GM23338 (cell line): ENCODE measurements around the gene HS1BP3. TPM values are rescaled to one million over a fixed set of nuclear protein-coding genes. Genes with fewer than 3 reads are reported as not detected.

Experiments used
- ATAC-seq: fragments of 200-7000 bp; cut with Tn5 transposase; 3 replicates; pipeline ENCODE4 v1.9.1; 2020
- DNase-seq: peaks from one replicate; pipeline ENCODE4 v3.0.0-alpha.2; 2015; ENCODE audit warnings: low spot score
- H2AFZ ChIP-seq: fragments of 200-600 bp; sonication (generic); 2 replicates; pipeline ENCODE4 v1.8.0; 2016; ENCODE audit warnings: antibody characterized with exemption, mild to moderate bottlenecking, moderate library complexity
- H3F3A ChIP-seq: fragments of 200-600 bp; sonication (generic); replicated peaks from 2 replicates; pipeline ENCODE4 v1.8.0; 2017; ENCODE audit warnings: antibody characterized with exemption, mixed run types, low read depth
- H3K27ac ChIP-seq: fragments of 200-600 bp; sonication (generic); 2 replicates; pipeline ENCODE4 v1.6.1; 2016; ENCODE audit warnings: low read depth
- H3K27me3 ChIP-seq: fragments of 200-600 bp; sonication (generic); 2 replicates; pipeline ENCODE4 v1.8.0; 2016; ENCODE audit warnings: mild to moderate bottlenecking, mixed run types, moderate library complexity; ENCODE audit not compliant: insufficient read depth
- H3K36me3 ChIP-seq: fragments of 200-600 bp; sonication (generic); 2 replicates; pipeline ENCODE4 v1.8.0; 2016; ENCODE audit warnings: mild to moderate bottlenecking; ENCODE audit not compliant: insufficient read depth
- H3K4me1 ChIP-seq: fragments of 200-600 bp; sonication (generic); 2 replicates; pipeline ENCODE4 v1.8.0; 2016; ENCODE audit warnings: mild to moderate bottlenecking, moderate library complexity; ENCODE audit not compliant: insufficient read depth
- H3K4me2 ChIP-seq: fragments of 200-600 bp; sonication (generic); 2 replicates; pipeline ENCODE4 v1.7.1; 2017; ENCODE audit warnings: mixed run types
- H3K4me3 ChIP-seq: fragments of 200-600 bp; sonication (generic); 2 replicates; pipeline ENCODE4 v1.6.1; 2016; ENCODE audit warnings: mixed run types
- H3K79me2 ChIP-seq: fragments of 200-600 bp; sonication (generic); replicated peaks from 2 replicates; pipeline ENCODE4 v1.8.0; 2017; ENCODE audit warnings: mild to moderate bottlenecking; ENCODE audit not compliant: insufficient read depth
- H3K9me2 ChIP-seq: fragments of 200-600 bp; sonication (generic); 2 replicates; pipeline ENCODE4 v1.8.0; 2017; ENCODE audit not compliant: insufficient read depth
- H4K20me1 ChIP-seq: fragments of 200-600 bp; sonication (generic); replicated peaks from 2 replicates; pipeline ENCODE4 v1.8.0; 2017; ENCODE audit warnings: mild to moderate bottlenecking; ENCODE audit not compliant: insufficient read depth
- H3K27ac Mint-ChIP-seq: 2 replicates; pipeline ENCODE4 v1.8.0; 2020; ENCODE audit warnings: inconsistent platforms, mild to moderate bottlenecking, moderate library complexity, mixed read lengths
- H3K27me3 Mint-ChIP-seq: 3 replicates; pipeline ENCODE4 v1.8.0; 2022; ENCODE audit warnings: low read depth, mild to moderate bottlenecking, moderate library complexity, mixed read lengths, inconsistent platforms; ENCODE audit not compliant: insufficient read depth, poor library complexity
- H3K36me3 Mint-ChIP-seq: 3 replicates; pipeline ENCODE4 v1.8.0; 2021; ENCODE audit warnings: low read depth, mild to moderate bottlenecking, inconsistent platforms, moderate library complexity, mixed read lengths
- H3K4me1 Mint-ChIP-seq: 3 replicates; pipeline ENCODE4 v1.8.0; 2020; ENCODE audit warnings: mild to moderate bottlenecking, inconsistent platforms, mixed read lengths
- H3K4me3 Mint-ChIP-seq: 3 replicates; pipeline ENCODE4 v1.8.0; 2021; ENCODE audit warnings: moderate library complexity, mild to moderate bottlenecking, inconsistent platforms, mixed read lengths
- H3K9me3 Mint-ChIP-seq: 3 replicates; pipeline ENCODE4 v1.8.0; 2020; ENCODE audit warnings: moderate library complexity, mild to moderate bottlenecking, inconsistent platforms, mixed read lengths
- CREB1 ChIP-seq: fragments of 250-450 bp; sonication (Bioruptor Pico); IDR thresholded peaks from 2 replicates; pipeline ENCODE4 v1.5.0; 2020; ENCODE audit warnings: low read depth, mild to moderate bottlenecking, moderate library complexity
- EZH2 ChIP-seq: fragments of 200-600 bp; sonication (generic); IDR thresholded peaks from one replicate; pipeline ENCODE4 v1.8.0; 2017; ENCODE audit warnings: antibody characterized with exemption, mild to moderate bottlenecking, low read depth; ENCODE audit not compliant: unreplicated experiment
- EZH2phosphoT487 ChIP-seq: fragments of 200-600 bp; sonication (generic); IDR thresholded peaks from one replicate; pipeline ENCODE4 v1.8.1; 2018; ENCODE audit warnings: antibody characterized with exemption; ENCODE audit not compliant: unreplicated experiment
- JUNB ChIP-seq: IDR thresholded peaks from one replicate; pipeline ENCODE4 v1.6.1; 2016; ENCODE audit warnings: antibody characterized with exemption; ENCODE audit not compliant: unreplicated experiment
- NANOG ChIP-seq: IDR thresholded peaks from 2 replicates; pipeline ENCODE4 v1.6.1; 2016; ENCODE audit warnings: antibody characterized with exemption, borderline replicate concordance
- POLR2AphosphoS5 ChIP-seq: IDR thresholded peaks from 2 replicates; pipeline ENCODE4 v1.6.1; 2016; ENCODE audit warnings: antibody characterized with exemption, low read depth
- STAT1 ChIP-seq: IDR thresholded peaks from one replicate; pipeline ENCODE4 v1.6.1; 2016; ENCODE audit warnings: antibody characterized with exemption; ENCODE audit not compliant: unreplicated experiment
- ZNF114 ChIP-seq: fragments of 250-450 bp; sonication (Bioruptor Pico); IDR thresholded peaks from 2 replicates; pipeline ENCODE4 v1.5.0; 2020; ENCODE audit warnings: mild to moderate bottlenecking, moderate library complexity
- polyA plus RNA-seq: library from polyadenylated mRNA; unstranded; fragments of >200 nt; fragmentation: Nextera tagmentation; extraction: Ambion mirVana; gene quantifications from 2 replicates; pipeline ENCODE4 v1.2.1, GENCODE V29; 2016
- total RNA-seq: library from RNA; depleted of rRNA; stranded (reverse); fragments of >200 nt; shearing (Covaris generic); gene quantifications from 2 replicates; pipeline ENCODE4 v1.2.3, GENCODE V29; 2014
- TF ChIP-seq, protein P1 (sequence below): IDR thresholded peaks from one replicate; pipeline ENCODE4 v1.6.1; 2018; ENCODE audit warnings: antibody characterized with exemption; ENCODE audit not compliant: unreplicated experiment
- TF ChIP-seq, protein P2 (sequence below): fragments of 250-450 bp; sonication (Bioruptor Pico); IDR thresholded peaks from 2 replicates; pipeline ENCODE4 v1.5.0; 2020; ENCODE audit warnings: mild to moderate bottlenecking, moderate library complexity
- TF ChIP-seq, protein P3 (sequence below): IDR thresholded peaks from 2 replicates; pipeline ENCODE4 v1.6.1; 2016; ENCODE audit warnings: antibody characterized with exemption
- TF ChIP-seq, protein P4 (sequence below), 2 experiments: fragments of 200-600 bp in 1 of 2; sonication (generic) in 1 of 2; conservative IDR thresholded peaks; 2 replicates each; pipeline versions ENCODE4 v1.5.1 to v1.6.1; 2016 to 2017; ENCODE audit warnings: antibody characterized with exemption in 2 of 2, low read depth in 2 of 2, mild to moderate bottlenecking in 2 of 2, moderate library complexity in 1 of 2

Gene HS1BP3
- total and polyA plus RNA-seq, 2 experiments from 2014 or later = 7.2 to 15.0 TPM

DNA sequence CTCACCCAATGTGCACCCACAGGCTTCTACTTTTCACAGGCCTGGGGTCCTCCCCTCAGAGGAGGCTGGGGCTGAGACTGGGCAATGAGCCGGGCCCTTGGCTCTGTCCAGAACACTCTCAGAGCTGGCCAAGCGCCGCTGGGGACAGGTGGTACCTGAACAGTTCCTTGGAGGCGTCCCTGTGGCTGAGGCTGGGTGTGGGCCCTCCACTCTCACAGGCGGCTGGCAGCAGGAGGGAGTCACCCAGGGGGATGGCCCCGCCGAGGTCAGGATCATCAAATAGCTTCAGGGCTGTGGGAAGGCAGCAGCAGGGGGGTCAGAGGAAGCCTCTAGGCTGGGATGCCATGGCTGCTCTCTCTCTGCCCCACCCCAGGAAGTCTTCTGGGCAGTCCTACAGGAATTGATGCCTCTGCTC, 27.1 kb downstream of the HS1BP3 start:
- no peak overlapping the region for H3K27ac ChIP-seq
- H3K79me2 ChIP-seq = no peaks in the 10 kb centered on the region
- H3K4me1 ChIP-seq = no peaks in the 10 kb centered on the region
- no peak overlapping the region for H3K4me3 Mint-ChIP-seq
- H3K4me2 ChIP-seq = no peak overlapping the region
- no peak overlapping the region for H2AFZ ChIP-seq
- TF ChIP-seq, protein P1, sequence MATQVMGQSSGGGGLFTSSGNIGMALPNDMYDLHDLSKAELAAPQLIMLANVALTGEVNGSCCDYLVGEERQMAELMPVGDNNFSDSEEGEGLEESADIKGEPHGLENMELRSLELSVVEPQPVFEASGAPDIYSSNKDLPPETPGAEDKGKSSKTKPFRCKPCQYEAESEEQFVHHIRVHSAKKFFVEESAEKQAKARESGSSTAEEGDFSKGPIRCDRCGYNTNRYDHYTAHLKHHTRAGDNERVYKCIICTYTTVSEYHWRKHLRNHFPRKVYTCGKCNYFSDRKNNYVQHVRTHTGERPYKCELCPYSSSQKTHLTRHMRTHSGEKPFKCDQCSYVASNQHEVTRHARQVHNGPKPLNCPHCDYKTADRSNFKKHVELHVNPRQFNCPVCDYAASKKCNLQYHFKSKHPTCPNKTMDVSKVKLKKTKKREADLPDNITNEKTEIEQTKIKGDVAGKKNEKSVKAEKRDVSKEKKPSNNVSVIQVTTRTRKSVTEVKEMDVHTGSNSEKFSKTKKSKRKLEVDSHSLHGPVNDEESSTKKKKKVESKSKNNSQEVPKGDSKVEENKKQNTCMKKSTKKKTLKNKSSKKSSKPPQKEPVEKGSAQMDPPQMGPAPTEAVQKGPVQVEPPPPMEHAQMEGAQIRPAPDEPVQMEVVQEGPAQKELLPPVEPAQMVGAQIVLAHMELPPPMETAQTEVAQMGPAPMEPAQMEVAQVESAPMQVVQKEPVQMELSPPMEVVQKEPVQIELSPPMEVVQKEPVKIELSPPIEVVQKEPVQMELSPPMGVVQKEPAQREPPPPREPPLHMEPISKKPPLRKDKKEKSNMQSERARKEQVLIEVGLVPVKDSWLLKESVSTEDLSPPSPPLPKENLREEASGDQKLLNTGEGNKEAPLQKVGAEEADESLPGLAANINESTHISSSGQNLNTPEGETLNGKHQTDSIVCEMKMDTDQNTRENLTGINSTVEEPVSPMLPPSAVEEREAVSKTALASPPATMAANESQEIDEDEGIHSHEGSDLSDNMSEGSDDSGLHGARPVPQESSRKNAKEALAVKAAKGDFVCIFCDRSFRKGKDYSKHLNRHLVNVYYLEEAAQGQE = no peak
- TF ChIP-seq JUNB (no peak), CREB1 (no peak), EZH2 (no peak), ZNF114 (no peak), STAT1 (no peak), EZH2phosphoT487 (no peak), POLR2AphosphoS5 (no peak), NANOG (no peak)
- TF ChIP-seq, protein P2, sequence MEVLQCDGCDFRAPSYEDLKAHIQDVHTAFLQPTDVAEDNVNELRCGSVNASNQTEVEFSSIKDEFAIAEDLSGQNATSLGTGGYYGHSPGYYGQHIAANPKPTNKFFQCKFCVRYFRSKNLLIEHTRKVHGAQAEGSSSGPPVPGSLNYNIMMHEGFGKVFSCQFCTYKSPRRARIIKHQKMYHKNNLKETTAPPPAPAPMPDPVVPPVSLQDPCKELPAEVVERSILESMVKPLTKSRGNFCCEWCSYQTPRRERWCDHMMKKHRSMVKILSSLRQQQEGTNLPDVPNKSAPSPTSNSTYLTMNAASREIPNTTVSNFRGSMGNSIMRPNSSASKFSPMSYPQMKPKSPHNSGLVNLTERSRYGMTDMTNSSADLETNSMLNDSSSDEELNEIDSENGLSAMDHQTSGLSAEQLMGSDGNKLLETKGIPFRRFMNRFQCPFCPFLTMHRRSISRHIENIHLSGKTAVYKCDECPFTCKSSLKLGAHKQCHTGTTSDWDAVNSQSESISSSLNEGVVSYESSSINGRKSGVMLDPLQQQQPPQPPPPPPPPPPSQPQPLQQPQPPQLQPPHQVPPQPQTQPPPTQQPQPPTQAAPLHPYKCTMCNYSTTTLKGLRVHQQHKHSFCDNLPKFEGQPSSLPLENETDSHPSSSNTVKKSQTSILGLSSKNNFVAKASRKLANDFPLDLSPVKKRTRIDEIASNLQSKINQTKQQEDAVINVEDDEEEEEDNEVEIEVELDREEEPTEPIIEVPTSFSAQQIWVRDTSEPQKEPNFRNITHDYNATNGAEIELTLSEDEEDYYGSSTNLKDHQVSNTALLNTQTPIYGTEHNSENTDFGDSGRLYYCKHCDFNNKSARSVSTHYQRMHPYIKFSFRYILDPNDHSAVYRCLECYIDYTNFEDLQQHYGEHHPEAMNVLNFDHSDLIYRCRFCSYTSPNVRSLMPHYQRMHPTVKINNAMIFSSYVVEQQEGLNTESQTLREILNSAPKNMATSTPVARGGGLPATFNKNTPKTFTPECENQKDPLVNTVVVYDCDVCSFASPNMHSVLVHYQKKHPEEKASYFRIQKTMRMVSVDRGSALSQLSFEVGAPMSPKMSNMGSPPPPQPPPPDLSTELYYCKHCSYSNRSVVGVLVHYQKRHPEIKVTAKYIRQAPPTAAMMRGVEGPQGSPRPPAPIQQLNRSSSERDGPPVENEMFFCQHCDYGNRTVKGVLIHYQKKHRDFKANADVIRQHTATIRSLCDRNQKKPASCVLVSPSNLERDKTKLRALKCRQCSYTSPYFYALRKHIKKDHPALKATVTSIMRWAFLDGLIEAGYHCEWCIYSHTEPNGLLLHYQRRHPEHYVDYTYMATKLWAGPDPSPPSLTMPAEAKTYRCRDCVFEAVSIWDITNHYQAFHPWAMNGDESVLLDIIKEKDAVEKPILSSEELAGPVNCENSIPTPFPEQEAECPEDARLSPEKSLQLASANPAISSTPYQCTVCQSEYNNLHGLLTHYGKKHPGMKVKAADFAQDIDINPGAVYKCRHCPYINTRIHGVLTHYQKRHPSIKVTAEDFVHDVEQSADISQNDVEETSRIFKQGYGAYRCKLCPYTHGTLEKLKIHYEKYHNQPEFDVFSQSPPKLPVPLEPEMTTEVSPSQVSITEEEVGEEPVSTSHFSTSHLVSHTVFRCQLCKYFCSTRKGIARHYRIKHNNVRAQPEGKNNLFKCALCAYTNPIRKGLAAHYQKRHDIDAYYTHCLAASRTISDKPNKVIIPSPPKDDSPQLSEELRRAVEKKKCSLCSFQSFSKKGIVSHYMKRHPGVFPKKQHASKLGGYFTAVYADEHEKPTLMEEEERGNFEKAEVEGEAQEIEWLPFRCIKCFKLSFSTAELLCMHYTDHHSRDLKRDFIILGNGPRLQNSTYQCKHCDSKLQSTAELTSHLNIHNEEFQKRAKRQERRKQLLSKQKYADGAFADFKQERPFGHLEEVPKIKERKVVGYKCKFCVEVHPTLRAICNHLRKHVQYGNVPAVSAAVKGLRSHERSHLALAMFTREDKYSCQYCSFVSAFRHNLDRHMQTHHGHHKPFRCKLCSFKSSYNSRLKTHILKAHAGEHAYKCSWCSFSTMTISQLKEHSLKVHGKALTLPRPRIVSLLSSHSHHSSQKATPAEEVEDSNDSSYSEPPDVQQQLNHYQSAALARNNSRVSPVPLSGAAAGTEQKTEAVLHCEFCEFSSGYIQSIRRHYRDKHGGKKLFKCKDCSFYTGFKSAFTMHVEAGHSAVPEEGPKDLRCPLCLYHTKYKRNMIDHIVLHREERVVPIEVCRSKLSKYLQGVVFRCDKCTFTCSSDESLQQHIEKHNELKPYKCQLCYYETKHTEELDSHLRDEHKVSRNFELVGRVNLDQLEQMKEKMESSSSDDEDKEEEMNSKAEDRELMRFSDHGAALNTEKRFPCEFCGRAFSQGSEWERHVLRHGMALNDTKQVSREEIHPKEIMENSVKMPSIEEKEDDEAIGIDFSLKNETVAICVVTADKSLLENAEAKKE (CRISPR knock-in tag) = no peak
- TF ChIP-seq, protein P3, sequence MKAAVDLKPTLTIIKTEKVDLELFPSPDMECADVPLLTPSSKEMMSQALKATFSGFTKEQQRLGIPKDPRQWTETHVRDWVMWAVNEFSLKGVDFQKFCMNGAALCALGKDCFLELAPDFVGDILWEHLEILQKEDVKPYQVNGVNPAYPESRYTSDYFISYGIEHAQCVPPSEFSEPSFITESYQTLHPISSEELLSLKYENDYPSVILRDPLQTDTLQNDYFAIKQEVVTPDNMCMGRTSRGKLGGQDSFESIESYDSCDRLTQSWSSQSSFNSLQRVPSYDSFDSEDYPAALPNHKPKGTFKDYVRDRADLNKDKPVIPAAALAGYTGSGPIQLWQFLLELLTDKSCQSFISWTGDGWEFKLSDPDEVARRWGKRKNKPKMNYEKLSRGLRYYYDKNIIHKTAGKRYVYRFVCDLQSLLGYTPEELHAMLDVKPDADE = no peak
- TF ChIP-seq, protein P4, sequence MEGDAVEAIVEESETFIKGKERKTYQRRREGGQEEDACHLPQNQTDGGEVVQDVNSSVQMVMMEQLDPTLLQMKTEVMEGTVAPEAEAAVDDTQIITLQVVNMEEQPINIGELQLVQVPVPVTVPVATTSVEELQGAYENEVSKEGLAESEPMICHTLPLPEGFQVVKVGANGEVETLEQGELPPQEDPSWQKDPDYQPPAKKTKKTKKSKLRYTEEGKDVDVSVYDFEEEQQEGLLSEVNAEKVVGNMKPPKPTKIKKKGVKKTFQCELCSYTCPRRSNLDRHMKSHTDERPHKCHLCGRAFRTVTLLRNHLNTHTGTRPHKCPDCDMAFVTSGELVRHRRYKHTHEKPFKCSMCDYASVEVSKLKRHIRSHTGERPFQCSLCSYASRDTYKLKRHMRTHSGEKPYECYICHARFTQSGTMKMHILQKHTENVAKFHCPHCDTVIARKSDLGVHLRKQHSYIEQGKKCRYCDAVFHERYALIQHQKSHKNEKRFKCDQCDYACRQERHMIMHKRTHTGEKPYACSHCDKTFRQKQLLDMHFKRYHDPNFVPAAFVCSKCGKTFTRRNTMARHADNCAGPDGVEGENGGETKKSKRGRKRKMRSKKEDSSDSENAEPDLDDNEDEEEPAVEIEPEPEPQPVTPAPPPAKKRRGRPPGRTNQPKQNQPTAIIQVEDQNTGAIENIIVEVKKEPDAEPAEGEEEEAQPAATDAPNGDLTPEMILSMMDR (conservative IDR thresholded peaks at IDR 0.05; ENCODE audit: low read depth in 2 of 2) = no peak
- H3K36me3 ChIP-seq = no peaks in the 10 kb centered on the region
- no peaks in the 10 kb centered on the region for H3K27me3 ChIP-seq
- no peaks in the 10 kb centered on the region for H3F3A ChIP-seq
- H3K9me2 ChIP-seq = no peaks in the 10 kb centered on the region
- no peak for DNase-seq
- no peaks in the 10 kb centered on the region for H3K9me3 Mint-ChIP-seq
- H3K27me3 Mint-ChIP-seq = peaks cover 8% of the 10 kb centered on the region
- no peaks in the 10 kb centered on the region for H3K36me3 Mint-ChIP-seq
- H4K20me1 ChIP-seq = no peaks in the 10 kb centered on the region
- no peak overlapping the region for H3K4me3 ChIP-seq
- H3K4me1 Mint-ChIP-seq = no peaks in the 10 kb centered on the region; the same call in 1 of the 3 replicates
- ATAC-seq = no peak
- no peak overlapping the region for H3K27ac Mint-ChIP-seq
